Body of pancreas (tissue), 4 donors: ENCODE results near the gene NOP9.

Experiments used
- CTCF ChIP-seq, 7 experiments: fragments of 450-650 bp in 4 of 7; fragments of 200-600 bp in 3 of 7; sonication (generic) in 3 of 7; IDR thresholded peaks; one replicate each; pipeline ENCODE4 v1.5.1; 2016 to 2019; ENCODE audit warnings: antibody characterized with exemption in 7 of 7
- POLR2A ChIP-seq, 3 donors: fragments of 450-650 bp; IDR thresholded peaks; one replicate each; pipeline ENCODE4 v1.6.1; 2016; ENCODE audit warnings: antibody characterized with exemption in 3 of 3, mild to moderate bottlenecking in 2 of 3

GRCh38 chr14:24260780-24261157, 38.9 kb upstream of the NOP9 start:
- TF ChIP-seq POLR2A (IDR thresholded peaks at IDR 0.05) (no peak), CTCF (IDR thresholded peaks at IDR 0.05) (no peak)
